NCI-H2196 treated with DMSO at 0.1 percent for 48 hours (cell line): ENCODE data around the gene OXT.

ENCODE experiments used
- DNase-seq: peaks from one replicate; lab custom pipeline; 2025; ENCODE audit not compliant: unreplicated experiment; lab: John Stamatoyannopoulos, UW

Gene OXT

GRCh38 chr20:3084283-3084985 lies 13.0 kb downstream of the OXT start, which contains the start of gene AVP:
AVP (minus strand) TSS chr20:3084724; CDS start chr20:3084674, 50 bp downstream.
- no peak for DNase-seq

- DNase-seq: no peak
Observed at GRCh38 chr20:3084986-3085360, 13.6 kb downstream of the OXT start.

GRCh38 chr20:3085571-3086072 lies 14.2 kb downstream of the OXT start:
- DNase-seq: no peak

GRCh38 chr20:3088031-3088430 lies 16.6 kb downstream of the OXT start:
- DNase-seq: no peak

- no peak for DNase-seq
Observed at GRCh38 chr20:3090565-3090964, 19.1 kb downstream of the OXT start.

GRCh38 chr20:3092611-3093379 lies 21.4 kb downstream of the OXT start:
- no peak for DNase-seq

GRCh38 chr20:3093861-3094361 lies 22.5 kb downstream of the OXT start:
- no peak for DNase-seq

GRCh38 chr20:3094848-3095629 lies 23.6 kb downstream of the OXT start:
- no peak for DNase-seq

GRCh38 chr20:3100480-3100879 lies 29.1 kb downstream of the OXT start:
- DNase-seq: no peak

GRCh38 chr20:3101251-3101650 lies 29.8 kb downstream of the OXT start:
- no peak for DNase-seq

GRCh38 chr20:3101737-3102574 lies 30.5 kb downstream of the OXT start:
- DNase-seq: no peak

- no peak for DNase-seq
Observed at GRCh38 chr20:3102575-3103368, 31.4 kb downstream of the OXT start.

GRCh38 chr20:3103369-3104032 lies 32.1 kb downstream of the OXT start:
- no peak for DNase-seq

- no peak for DNase-seq
Observed at GRCh38 chr20:3105256-3106137, 34.1 kb downstream of the OXT start.

GRCh38 chr20:3106185-3106584 lies 34.8 kb downstream of the OXT start:
- no peak for DNase-seq

- DNase-seq: peak; percentile 31
Observed at GRCh38 chr20:3106658-3107463, 35.4 kb downstream of the OXT start.

GRCh38 chr20:3107464-3108025 lies 36.1 kb downstream of the OXT start:
- no peak for DNase-seq
